H4 (cell line): ENCODE measurements around the gene GPC1. TPM values are rescaled to one million over a fixed set of nuclear protein-coding genes. Genes with fewer than 3 reads are reported as not detected.

ENCODE experiments used
- DNase-seq: peaks from one replicate; pipeline ENCODE4 v3.0.0-alpha.2; 2015; ENCODE audit warnings: low spot score
- total RNA-seq: library from RNA; depleted of rRNA; stranded (reverse); fragments of >200 nt; shearing (Covaris generic); gene quantifications from 2 replicates; pipeline ENCODE4 v1.2.3, GENCODE V29; 2014

The GPC1 gene
- total RNA-seq, 1 experiment from 2014 or later = 17.9 TPM

- no peak for DNase-seq
These were observed 64.1 kb downstream of the GPC1 start for GRCh38 chr2:240499309-240500301.

- no peak for DNase-seq
These were observed 65.3 kb downstream of the GPC1 start for GRCh38 chr2:240500561-240501423.

GRCh38 chr2:240501531-240501991 lies 66.1 kb downstream of the GPC1 start:
- DNase-seq = no peak

- no peak for DNase-seq
These were observed 66.6 kb downstream of the GPC1 start for GRCh38 chr2:240502059-240502429.

GRCh38 chr2:240502430-240503121 lies 67.1 kb downstream of the GPC1 start:
- DNase-seq = no peak

GRCh38 chr2:240503375-240503774 lies 67.9 kb downstream of the GPC1 start:
- DNase-seq = no peak

- no peak for DNase-seq
These were observed 68.4 kb downstream of the GPC1 start for GRCh38 chr2:240503848-240504247.

- no peak for DNase-seq
These were observed 70.4 kb downstream of the GPC1 start for GRCh38 chr2:240505910-240506309.

- DNase-seq = no peak
These were observed 71.1 kb downstream of the GPC1 start for GRCh38 chr2:240506406-240507059.

- no peak for DNase-seq
These were observed 71.8 kb downstream of the GPC1 start for GRCh38 chr2:240507060-240507777.

GRCh38 chr2:240507778-240508251 lies 72.4 kb downstream of the GPC1 start:
- DNase-seq = no peak

GRCh38 chr2:240508832-240509545 lies 73.5 kb downstream of the GPC1 start:
- DNase-seq = no peak

- peak; percentile 3 for DNase-seq
These were observed 74.4 kb downstream of the GPC1 start for GRCh38 chr2:240509667-240510512.

GRCh38 chr2:240510513-240511210 lies 75.2 kb downstream of the GPC1 start:
- peak; percentile 2 for DNase-seq

GRCh38 chr2:240511351-240512108 lies 76.1 kb downstream of the GPC1 start:
- peak; percentile 2 for DNase-seq

- no peak for DNase-seq
These were observed 76.6 kb downstream of the GPC1 start for GRCh38 chr2:240512109-240512485.
